ENCODE results near the gene RNF138.
"Not testable (repeated sequence)": the region's sequence is repeated elsewhere in the genome, so short reads cannot be mapped to it uniquely, and the experiment has no call there.

Gene RNF138

DNA sequence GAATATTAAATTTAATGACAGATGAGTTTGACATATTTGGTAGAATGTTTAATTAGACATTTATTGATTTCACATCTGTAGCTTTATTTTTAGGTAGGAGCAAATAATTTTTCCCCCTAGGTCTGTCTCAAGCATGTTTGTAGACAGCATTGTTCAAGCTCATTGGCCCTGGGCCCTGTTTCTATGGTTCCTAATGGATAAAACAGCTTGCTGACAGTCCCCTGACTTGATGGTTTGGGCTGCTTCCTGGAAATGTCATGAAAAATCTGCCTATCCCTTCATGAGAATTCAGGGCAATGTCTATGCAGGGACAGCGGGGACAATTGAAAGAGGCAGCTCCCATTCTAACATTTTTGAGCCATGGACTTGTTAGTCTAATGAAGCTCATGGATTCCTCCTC, 83.6 kb downstream of the RNF138 start:
- DNase-seq (ENCODE audit: low spot score) = no peak

GRCh38 chr18:32176745-32177144, 85.1 kb downstream of the RNF138 start:
- not testable (repeated sequence) for DNase-seq (ENCODE audit: low spot score)

DNA sequence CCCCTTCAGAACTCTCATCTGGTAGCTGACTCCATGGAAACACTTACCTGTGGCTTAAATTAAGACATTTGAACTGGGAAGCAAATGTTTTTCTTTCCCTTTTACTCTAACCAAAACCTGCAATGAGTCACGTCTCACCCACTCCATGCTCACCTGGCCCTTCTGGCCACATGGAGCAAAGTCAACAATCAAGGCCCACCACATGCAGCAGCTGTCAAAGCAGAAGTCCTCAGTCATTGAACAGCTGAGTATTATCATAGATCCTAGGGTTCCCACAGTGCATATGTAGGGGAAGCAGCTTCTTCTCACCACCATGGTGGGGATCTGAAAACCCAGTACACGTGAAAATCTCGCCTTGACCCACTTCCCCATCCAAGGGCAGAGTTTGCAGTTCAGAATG, 85.9 kb downstream of the RNF138 start:
- no peak for DNase-seq (ENCODE audit: low spot score)

Measured in AG08396 (cell line).